Body of pancreas (tissue), 4 donors: ENCODE measurements around the gene NR3C2. TPM values are rescaled to one million over a fixed set of nuclear protein-coding genes. Genes with fewer than 3 reads are reported as not detected.

ENCODE experiments used
- ATAC-seq: fragments of 150-250 bp; one replicate; pipeline ENCODE4 v1.9.1; 2016
- DNase-seq, 4 donors: peaks; one replicate each; pipeline ENCODE4 v3.0.0-alpha.2; 2019
- H3K27ac ChIP-seq, 4 donors: fragments of 200-600 bp; sonication (generic); 1 replicate in 3 of 4; 2 replicates in 1 of 4; pipeline versions ENCODE4 v1.5.1 to v1.6.1; 2016 to 2019; ENCODE audit warnings: mild to moderate bottlenecking in 1 of 4, mixed read lengths in 1 of 4, moderate library complexity in 1 of 4
- H3K27me3 ChIP-seq, 2 donors: fragments of 200-600 bp; sonication (generic); one replicate each; pipeline ENCODE4 v1.6.0; 2016; ENCODE audit warnings: mild to moderate bottlenecking in 1 of 2
- H3K36me3 ChIP-seq, 2 donors: fragments of 200-600 bp; sonication (generic); replicated peaks in 1 of 2; 2 replicates each; pipeline ENCODE4 v1.5.1; 2016; ENCODE audit warnings: low read depth in 2 of 2; ENCODE audit not compliant: insufficient read depth in 1 of 2
- H3K4me1 ChIP-seq: fragments of 200-600 bp; sonication (generic); one replicate; pipeline ENCODE4 v1.6.0; 2016
- H3K4me3 ChIP-seq, 2 donors: fragments of 200-600 bp; sonication (generic); 1 replicate in 1 of 2; 2 replicates in 1 of 2; pipeline ENCODE4 v1.5.1; 2016 to 2019
- H3K9me3 ChIP-seq, 3 donors: fragments of 200-600 bp; sonication (generic); 1 replicate in 2 of 3; 2 replicates in 1 of 3; pipeline ENCODE4 v1.5.1; 2016
- CTCF ChIP-seq, 7 experiments: fragments of 450-650 bp in 4 of 7; fragments of 200-600 bp in 3 of 7; sonication (generic) in 3 of 7; IDR thresholded peaks; one replicate each; pipeline ENCODE4 v1.5.1; 2016 to 2019; ENCODE audit warnings: antibody characterized with exemption in 7 of 7
- POLR2A ChIP-seq, 3 donors: fragments of 450-650 bp; IDR thresholded peaks; one replicate each; pipeline ENCODE4 v1.6.1; 2016; ENCODE audit warnings: antibody characterized with exemption in 3 of 3, mild to moderate bottlenecking in 2 of 3
- WGBS, 2 donors: methylation state at CpG; one replicate each; pipeline ENCODE4 v1.1.5; 2017; 5-methylcytosine and 5-hydroxymethylcytosine counted together
- intact Hi-C: fragments of 100-400 bp; cut with DNase I; formaldehyde crosslinking; loops from one replicate; pipeline ENCODE4 v1.15.1; 2023
- total RNA-seq, 2 donors: library from RNA; depleted of rRNA; stranded (reverse); fragments of >200 nt; gene quantifications; one replicate each; pipeline ENCODE4 v1.1.0, GENCODE V29; 2016

NR3C2 gene
- total RNA-seq, 2 donors from 2014 or later: 14.8 to 18.8 TPM

- H3K4me1 ChIP-seq: peaks cover 12% of the 10 kb centered on the region
- ATAC-seq: no peak
- no peak overlapping the region for H3K4me3 ChIP-seq
- no peaks in the 10 kb centered on the region for H3K36me3 ChIP-seq
- WGBS, 2 donors: 86 to 89% methylated on average over 1 of the region's 1 CpG
- no peaks in the 10 kb centered on the region for H3K27me3 ChIP-seq
- intact Hi-C loops: no loop called here
- TF ChIP-seq CTCF (IDR thresholded peaks at IDR 0.05): no peak
- TF ChIP-seq POLR2A (IDR thresholded peaks at IDR 0.05): no peak
- no peak for DNase-seq
- no peak overlapping the region for H3K27ac ChIP-seq
- H3K9me3 ChIP-seq: peaks cover 0 to 9% (median 0%) of the 10 kb centered on the region in 3 donors
These were observed 141.3 kb downstream of the NR3C2 start for GRCh38 chr4:148300877-148301276.

GRCh38 chr4:148299337-148299736 is 142.9 kb downstream of the NR3C2 start:
- no peak for ATAC-seq

GRCh38 chr4:148296498-148296897 is 145.7 kb downstream of the NR3C2 start:
- Histone ChIP-seq H3K4me3 (no peak overlapping the region), H3K27me3 (no peaks in the 10 kb centered on the region), H3K4me1 (peaks cover 29% of the 10 kb centered on the region), H3K36me3 (no peaks in the 10 kb centered on the region), H3K9me3 (peaks cover 0 to 9% (median 0%) of the 10 kb centered on the region in 3 donors), H3K27ac (no peak overlapping the region)
- intact Hi-C loops: no loop called here
- no peak for DNase-seq
- 83 to 87% methylated on average over 2 of the region's 2 CpGs for WGBS, 2 donors
- TF ChIP-seq CTCF (IDR thresholded peaks at IDR 0.05) (no peak), POLR2A (IDR thresholded peaks at IDR 0.05) (no peak)
- ATAC-seq: no peak

More at GRCh38 chr4:148299337-148299736, 142.9 kb downstream of the NR3C2 start:
- Histone ChIP-seq H3K4me3 (no peak overlapping the region), H3K36me3 (no peaks in the 10 kb centered on the region), H3K27me3 (no peaks in the 10 kb centered on the region), H3K9me3 (peaks cover 0 to 9% (median 0%) of the 10 kb centered on the region in 3 donors), H3K27ac (no peak overlapping the region), H3K4me1 (peaks cover 8% of the 10 kb centered on the region)
- no peak for DNase-seq
- TF ChIP-seq POLR2A (IDR thresholded peaks at IDR 0.05) (no peak), CTCF (IDR thresholded peaks at IDR 0.05) (no peak)
- intact Hi-C loops: no loop called here
- WGBS, 2 donors: 93 to 96% methylated on average over 9 of the region's 9 CpGs

GRCh38 chr4:148295642-148296041 is 146.6 kb downstream of the NR3C2 start:
- Histone ChIP-seq H3K27me3 (no peaks in the 10 kb centered on the region), H3K36me3 (no peaks in the 10 kb centered on the region), H3K4me1 (peaks cover 33% of the 10 kb centered on the region), H3K27ac (no peak overlapping the region), H3K9me3 (peaks cover 0 to 2% (median 0%) of the 10 kb centered on the region in 3 donors), H3K4me3 (no peak overlapping the region)
- ATAC-seq (no peak), DNase-seq (no peak)
- WGBS, 2 donors: 95 to 100% methylated on average over 1 of the region's 1 CpG
- intact Hi-C loops: no loop called here
- TF ChIP-seq POLR2A (IDR thresholded peaks at IDR 0.05) (no peak), CTCF (IDR thresholded peaks at IDR 0.05) (no peak)

- 92 to 100% methylated on average over 1 of the region's 1 CpG for WGBS, 2 donors
- Histone ChIP-seq H3K9me3 (no peaks in the 10 kb centered on the region), H3K4me3 (no peak overlapping the region), H3K27me3 (no peaks in the 10 kb centered on the region), H3K4me1 (peaks cover 49% of the 10 kb centered on the region), H3K27ac (peak overlapping the region; percentile 4 to 60 (median 10)), H3K36me3 (no peaks in the 10 kb centered on the region)
- intact Hi-C loops: no loop called here
- no peak for TF ChIP-seq CTCF (IDR thresholded peaks at IDR 0.05)
- TF ChIP-seq POLR2A (IDR thresholded peaks at IDR 0.05): no peak
- DNase-seq (no peak), ATAC-seq (no peak)
These were observed 148.6 kb downstream of the NR3C2 start for GRCh38 chr4:148293571-148293970.
